ENCODE measurements around the gene PDE8B. TPM values are rescaled to one million over a fixed set of nuclear protein-coding genes. Genes with fewer than 3 reads are reported as not detected.

PDE8B gene
- total RNA-seq, 4 donors from 2014 or later, result 0.16 to 1.3 (median 0.71) TPM; not detected in 1

DNA sequence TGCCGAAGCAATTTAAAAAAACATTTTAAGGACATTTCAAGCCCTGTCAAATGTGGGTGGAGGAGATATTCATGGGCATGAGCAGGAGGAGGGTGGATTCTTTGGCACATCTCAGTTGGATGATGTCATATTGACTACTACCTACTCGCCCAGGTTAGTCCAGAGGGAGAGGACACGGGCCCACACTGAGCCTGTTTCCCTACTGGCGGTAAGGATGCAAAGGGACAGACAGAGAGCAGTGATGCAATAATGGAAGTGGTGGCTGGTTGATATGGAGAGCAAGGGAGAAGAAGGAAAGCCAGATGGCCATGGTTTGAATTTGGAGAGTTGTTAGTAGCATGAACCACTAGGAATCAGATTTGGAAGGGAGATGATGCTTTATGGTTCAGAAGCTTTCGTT, 34.1 kb upstream of the PDE8B start:
- Histone ChIP-seq H3K9me3 (no peaks in the 10 kb centered on the region), H3K36me3 (no peaks in the 10 kb centered on the region), H3K4me3 (no peak overlapping the region), H3K4me1 (peaks cover 0 to 7% of the 10 kb centered on the region in 2 donors), H3K27ac (no peak overlapping the region), H3K27me3 (peaks cover 11 to 26% (median 20%) of the 10 kb centered on the region in 3 donors)
- DNase-seq (no peak), ATAC-seq (no peak)
- in situ Hi-C loops (cut with MboI; ENCODE audit: low sequenced_read_pairs in 4 of 4) (no loop called here), intact Hi-C loops (cut with DNase I; ENCODE audit: low total_unique reads) (no loop called here)
- TF ChIP-seq, protein P1, sequence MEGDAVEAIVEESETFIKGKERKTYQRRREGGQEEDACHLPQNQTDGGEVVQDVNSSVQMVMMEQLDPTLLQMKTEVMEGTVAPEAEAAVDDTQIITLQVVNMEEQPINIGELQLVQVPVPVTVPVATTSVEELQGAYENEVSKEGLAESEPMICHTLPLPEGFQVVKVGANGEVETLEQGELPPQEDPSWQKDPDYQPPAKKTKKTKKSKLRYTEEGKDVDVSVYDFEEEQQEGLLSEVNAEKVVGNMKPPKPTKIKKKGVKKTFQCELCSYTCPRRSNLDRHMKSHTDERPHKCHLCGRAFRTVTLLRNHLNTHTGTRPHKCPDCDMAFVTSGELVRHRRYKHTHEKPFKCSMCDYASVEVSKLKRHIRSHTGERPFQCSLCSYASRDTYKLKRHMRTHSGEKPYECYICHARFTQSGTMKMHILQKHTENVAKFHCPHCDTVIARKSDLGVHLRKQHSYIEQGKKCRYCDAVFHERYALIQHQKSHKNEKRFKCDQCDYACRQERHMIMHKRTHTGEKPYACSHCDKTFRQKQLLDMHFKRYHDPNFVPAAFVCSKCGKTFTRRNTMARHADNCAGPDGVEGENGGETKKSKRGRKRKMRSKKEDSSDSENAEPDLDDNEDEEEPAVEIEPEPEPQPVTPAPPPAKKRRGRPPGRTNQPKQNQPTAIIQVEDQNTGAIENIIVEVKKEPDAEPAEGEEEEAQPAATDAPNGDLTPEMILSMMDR (IDR thresholded peaks at IDR 0.05 in 4 of 5, conservative IDR thresholded peaks at IDR 0.05 in 1 of 5), result no peak
- TF ChIP-seq POLR2A (IDR thresholded peaks at IDR 0.05), result no peak

DNA sequence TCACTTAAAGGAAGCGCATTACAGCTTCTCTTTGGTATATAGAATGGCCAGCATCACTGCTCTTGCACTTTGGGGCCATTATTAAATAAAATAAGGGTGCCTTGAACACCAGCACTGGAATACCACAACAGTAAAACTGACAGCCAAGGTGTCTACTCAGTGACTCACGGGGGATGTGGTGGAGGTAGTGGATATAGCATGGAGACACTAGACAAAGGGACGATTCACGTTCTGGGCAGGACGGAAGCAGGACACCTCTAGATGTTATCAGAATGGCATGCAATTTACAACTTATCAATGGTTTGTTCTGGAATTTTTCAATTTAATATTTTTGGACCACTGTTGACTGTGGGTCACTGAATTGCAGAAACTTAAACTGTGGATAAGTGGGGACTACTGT, 32.9 kb upstream of the PDE8B start:
- no peak for DNase-seq
- Histone ChIP-seq H3K27ac (no peak overlapping the region), H3K4me3 (no peak overlapping the region), H3K4me1 (peaks cover 0 to 7% of the 10 kb centered on the region in 2 donors), H3K27me3 (peaks cover 14 to 28% (median 20%) of the 10 kb centered on the region in 3 donors), H3K36me3 (no peaks in the 10 kb centered on the region), H3K9me3 (no peaks in the 10 kb centered on the region)
- intact Hi-C loops (cut with DNase I; ENCODE audit: low total_unique reads), result no loop called here
- ATAC-seq, result no peak
- in situ Hi-C loops (cut with MboI; ENCODE audit: low sequenced_read_pairs in 4 of 4), result no loop called here
- TF ChIP-seq POLR2A (IDR thresholded peaks at IDR 0.05), result no peak
- TF ChIP-seq, protein P1 (IDR thresholded peaks at IDR 0.05 in 4 of 5, conservative IDR thresholded peaks at IDR 0.05 in 1 of 5), result no peak

DNA sequence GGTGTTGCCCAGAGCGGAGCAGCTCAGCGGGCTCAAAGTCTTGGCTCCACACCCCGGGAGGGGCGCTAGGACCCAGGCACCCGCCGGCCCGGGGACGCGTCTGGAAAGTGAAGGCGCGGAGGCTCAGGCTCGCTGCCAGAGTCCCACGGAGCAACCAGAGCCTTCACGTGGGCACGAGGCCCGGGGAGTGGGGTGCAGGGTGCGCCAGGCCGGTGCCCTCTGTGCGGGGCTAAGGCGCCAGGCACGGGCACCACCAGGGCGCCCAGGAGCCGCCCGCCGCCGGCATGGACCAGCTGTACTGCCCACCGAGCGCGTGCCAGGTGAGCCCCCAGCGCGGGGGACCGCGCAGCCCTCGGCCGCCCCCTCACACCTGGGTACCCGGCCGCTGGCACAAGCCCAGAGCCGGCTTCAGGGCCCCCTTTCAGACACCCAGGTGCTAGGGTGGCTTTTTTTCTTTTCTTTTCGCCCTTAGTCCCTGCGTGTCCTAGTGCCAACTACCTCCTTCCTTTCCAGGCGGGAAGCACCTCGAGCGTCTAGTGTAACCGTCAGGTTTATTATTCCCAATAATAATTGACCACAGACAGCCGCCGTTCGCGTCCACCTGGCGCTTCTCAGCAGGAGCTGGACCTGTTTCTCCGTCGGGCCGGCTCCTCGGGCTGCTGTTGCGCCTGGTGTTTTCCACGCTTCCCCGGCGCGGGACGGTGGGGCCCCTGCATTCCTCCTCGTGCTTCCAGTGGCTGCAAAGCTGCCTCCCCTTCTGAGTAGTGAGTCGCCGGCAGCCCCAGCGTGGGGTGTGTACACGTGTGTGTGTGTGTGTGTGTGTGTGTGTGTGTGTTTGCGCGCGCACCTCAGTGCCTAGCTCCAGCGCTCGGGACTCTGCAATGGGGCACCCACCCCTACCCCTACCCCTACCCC, 30.1 kb upstream of the PDE8B start:
- in situ Hi-C loops (cut with MboI; ENCODE audit: low sequenced_read_pairs in 4 of 4) (no loop called here), intact Hi-C loops (cut with DNase I; ENCODE audit: low total_unique reads) (no loop called here)
- H3K27ac ChIP-seq, result no peak overlapping the region
- H3K36me3 ChIP-seq, result no peaks in the 10 kb centered on the region
- no peak for DNase-seq
- H3K4me1 ChIP-seq, result peaks cover 0 to 7% of the 10 kb centered on the region in 2 donors
- no peaks in the 10 kb centered on the region for H3K9me3 ChIP-seq
- H3K27me3 ChIP-seq, result peaks cover 14 to 31% (median 20%) of the 10 kb centered on the region in 3 donors
- TF ChIP-seq, protein P1 (IDR thresholded peaks at IDR 0.05 in 4 of 5, conservative IDR thresholded peaks at IDR 0.05 in 1 of 5), result no peak
- no peak for TF ChIP-seq POLR2A (IDR thresholded peaks at IDR 0.05)
- ATAC-seq, result no peak
- peak overlapping the region; percentile 38 to 53 (median 41) for H3K4me3 ChIP-seq

DNA sequence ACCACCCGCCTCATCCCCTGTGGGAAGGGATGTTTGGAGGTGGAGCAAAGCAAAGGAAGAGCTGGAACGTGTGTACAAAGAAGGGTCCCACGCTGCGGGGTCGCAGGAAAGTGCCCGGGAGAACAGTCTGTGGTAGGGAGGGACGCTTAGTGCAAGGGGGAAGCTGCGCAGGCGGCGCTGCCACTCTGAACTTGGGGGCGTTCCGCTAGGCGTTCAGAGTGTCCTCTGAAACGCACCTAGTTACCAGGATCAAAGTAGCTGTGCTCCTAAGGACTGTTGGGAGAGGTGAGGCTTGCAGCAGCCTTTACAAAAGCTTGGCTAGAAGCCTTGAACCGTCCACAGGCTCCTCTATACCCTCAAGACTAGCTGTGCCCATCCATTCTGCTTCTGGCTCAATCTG, 29.3 kb upstream of the PDE8B start:
- Histone ChIP-seq H3K9me3 (no peaks in the 10 kb centered on the region), H3K27ac (no peak overlapping the region)
- no peak for ATAC-seq

More for the DNA sequence above, 29.3 kb upstream of the PDE8B start:
- Histone ChIP-seq H3K4me1 (peaks cover 0 to 7% of the 10 kb centered on the region in 2 donors), H3K4me3 (peak overlapping the region in 1 of 4 donors; percentile 38), H3K27me3 (peaks cover 14 to 31% (median 20%) of the 10 kb centered on the region in 3 donors), H3K36me3 (no peaks in the 10 kb centered on the region)
- in situ Hi-C loops (cut with MboI; ENCODE audit: low sequenced_read_pairs in 4 of 4), result no loop called here
- no peak for DNase-seq
- TF ChIP-seq POLR2A (IDR thresholded peaks at IDR 0.05), result no peak
- TF ChIP-seq, protein P1 (IDR thresholded peaks at IDR 0.05 in 4 of 5, conservative IDR thresholded peaks at IDR 0.05 in 1 of 5), result no peak
- intact Hi-C loops (cut with DNase I; ENCODE audit: low total_unique reads), result no loop called here

Measured in gastrocnemius medialis (tissue), 4 donors.